Kidney glomerular epithelial cell (primary cell): ENCODE data around the gene ITPK1.
"Not testable (repeated sequence)": the region's sequence is repeated elsewhere in the genome, so short reads cannot be mapped to it uniquely, and the experiment has no call there.

Experiments used
- DNase-seq: peaks from one replicate; lab custom pipeline; 2025; lab: John Stamatoyannopoulos, UW

Gene ITPK1

GRCh38 chr14:93128725-93129459 lies 13.2 kb upstream of the ITPK1 start:
- DNase-seq, result no peak

GRCh38 chr14:93126111-93126510 lies 10.4 kb upstream of the ITPK1 start:
- DNase-seq, result no peak

GRCh38 chr14:93122826-93123225 lies 7.1 kb upstream of the ITPK1 start:
- DNase-seq, result no peak

- DNase-seq, result no peak
Observed at GRCh38 chr14:93121030-93121834, 5.5 kb upstream of the ITPK1 start.

- DNase-seq, result no peak
Observed at GRCh38 chr14:93120517-93120916, 4.8 kb upstream of the ITPK1 start.

- no peak for DNase-seq
Observed at GRCh38 chr14:93116676-93117200, 1.0 kb upstream of the ITPK1 start.

GRCh38 chr14:93115069-93115820 lies 480 bp downstream of the ITPK1 start:
- DNase-seq, result peak; percentile 89

GRCh38 chr14:93114713-93115068 lies 1.0 kb downstream of the ITPK1 start:
- no peak for DNase-seq

- no peak for DNase-seq
Observed at GRCh38 chr14:93114068-93114710, 1.5 kb downstream of the ITPK1 start.

- no peak for DNase-seq
Observed at GRCh38 chr14:93113678-93114067, 2.1 kb downstream of the ITPK1 start.

GRCh38 chr14:93112891-93113677 lies 2.6 kb downstream of the ITPK1 start:
- DNase-seq, result peak; percentile 57

- DNase-seq, result not testable (repeated sequence)
Observed at GRCh38 chr14:93111541-93111940, 4.2 kb downstream of the ITPK1 start.

- no peak for DNase-seq
Observed at GRCh38 chr14:93110856-93111419, 4.8 kb downstream of the ITPK1 start.

GRCh38 chr14:93109572-93110481 lies 5.9 kb downstream of the ITPK1 start:
- DNase-seq, result no peak

GRCh38 chr14:93108105-93108504 lies 7.6 kb downstream of the ITPK1 start:
- no peak for DNase-seq

- no peak for DNase-seq
Observed at GRCh38 chr14:93107453-93107852, 8.3 kb downstream of the ITPK1 start.

GRCh38 chr14:93106541-93107156 lies 9.1 kb downstream of the ITPK1 start:
- DNase-seq, result no peak

- not testable (repeated sequence) for DNase-seq
Observed at GRCh38 chr14:93105856-93106255, 9.9 kb downstream of the ITPK1 start.

GRCh38 chr14:93105362-93105761 lies 10.4 kb downstream of the ITPK1 start:
- no peak for DNase-seq
